Kasumi-1 (cell line): ENCODE results near the gene TRAPPC2L.

Experiments
- DNase-seq, 2 experiments: peaks; one replicate each; lab custom pipeline; 2025; lab: John Stamatoyannopoulos, UW

TRAPPC2L gene

GRCh38 chr16:88910284-88911135, 53.6 kb downstream of the TRAPPC2L start:
- DNase-seq = no peak

GRCh38 chr16:88911136-88911945, 54.4 kb downstream of the TRAPPC2L start:
- no peak for DNase-seq

GRCh38 chr16:88911946-88912310, 55.0 kb downstream of the TRAPPC2L start:
- DNase-seq = no peak
